SK-N-SH treated with all-trans-retinoic acid at 6 μM for 48 hours (cell line): Measurements from ENCODE around the gene RNF10.
"Not testable (repeated sequence)": the region's sequence is repeated elsewhere in the genome, so short reads cannot be mapped to it uniquely, and the experiment has no call there.

Experiments used
- BACH2 ChIP-seq: fragments of 250-450 bp; sonication (Bioruptor Pico); IDR thresholded peaks from 2 replicates; pipeline ENCODE4 v1.9.0; 2021; ENCODE audit warnings: mild to moderate bottlenecking, borderline replicate concordance
- CREB5 ChIP-seq: fragments of 250-450 bp; sonication (Bioruptor Pico); IDR thresholded peaks from 2 replicates; pipeline ENCODE4 v1.5.1; 2020; ENCODE audit warnings: low read depth, mild to moderate bottlenecking, moderate library complexity
- POU6F1 ChIP-seq: fragments of 250-450 bp; sonication (Bioruptor Pico); IDR thresholded peaks from 2 replicates; pipeline ENCODE4 v1.8.0; 2021; ENCODE audit warnings: low read depth, mild to moderate bottlenecking, moderate library complexity, borderline replicate concordance
- SNAI2 ChIP-seq: fragments of 250-450 bp; sonication (Bioruptor Pico); IDR thresholded peaks from 2 replicates; pipeline ENCODE4 v1.5.0; 2020; ENCODE audit warnings: mild to moderate bottlenecking, moderate library complexity
- TSHZ2 ChIP-seq: fragments of 250-450 bp; sonication (Bioruptor Pico); IDR thresholded peaks from 2 replicates; pipeline ENCODE4 v1.5.0; 2020; ENCODE audit warnings: mild to moderate bottlenecking, moderate library complexity
- ZFP3 ChIP-seq: fragments of 250-450 bp; sonication (Bioruptor Pico); IDR thresholded peaks from 2 replicates; pipeline ENCODE4 v1.5.0; 2020; ENCODE audit warnings: mild to moderate bottlenecking, moderate library complexity
- ZFP30 ChIP-seq: fragments of 450-650 bp; formaldehyde crosslinking; IDR thresholded peaks from 2 replicates; pipeline ENCODE4 v1.5.0; 2022; ENCODE audit warnings: mild to moderate bottlenecking, moderate library complexity

- TF ChIP-seq SNAI2 (CRISPR knock-in tag); CREB5; ZFP30 (CRISPR knock-in tag); ZFP3 (CRISPR knock-in tag); BACH2 (CRISPR knock-in tag); TSHZ2 (CRISPR knock-in tag); POU6F1 (CRISPR knock-in tag): not testable (repeated sequence)
Measured at GRCh38 chr12:120519324-120519723, 14.8 kb upstream of the RNF10 start.
